ENCODE measurements around the gene AMY1C.
"Not testable (repeated sequence)": the region's sequence is repeated elsewhere in the genome, so short reads cannot be mapped to it uniquely, and the experiment has no call there.

GRCh38 chr1:103710381-103710780 is 39.3 kb upstream of the AMY1C start:
- not testable (repeated sequence) for TF ChIP-seq EZH2 (IDR thresholded peaks at IDR 0.05); POLR2A (IDR thresholded peaks at IDR 0.05; ENCODE audit: borderline replicate concordance, extremely low read depth, insufficient read depth, insufficient read length); POLR2AphosphoS5 (IDR thresholded peaks at IDR 0.05; ENCODE audit: low read depth, low read length); CEBPB (IDR thresholded peaks at IDR 0.05; ENCODE audit: low read depth); CTCF (IDR thresholded peaks at IDR 0.05 in 2 of 3, conservative IDR thresholded peaks at IDR 0.05 in 1 of 3; ENCODE audit: borderline replicate concordance in 1 of 3, insufficient read depth in 1 of 3, low read depth in 2 of 3, low read length in 2 of 3); RAD21 (IDR thresholded peaks at IDR 0.05; ENCODE audit: low read depth); EZH2phosphoT487 (IDR thresholded peaks at IDR 0.05; ENCODE audit: borderline replicate concordance); ZNF274 (IDR thresholded peaks at IDR 0.05; ENCODE audit: low read depth, low read length); SP1 (IDR thresholded peaks at IDR 0.05; ENCODE audit: low read depth); YY1 (IDR thresholded peaks at IDR 0.05; ENCODE audit: extremely low read depth, insufficient replicate concordance, low read depth, low read length); ATF3 (IDR thresholded peaks at IDR 0.05); SIN3A (IDR thresholded peaks at IDR 0.05; ENCODE audit: low read depth); MAX (IDR thresholded peaks at IDR 0.05)

Measured in HCT116 (cell line).